ENCODE data around the gene E2F2. TPM values are rescaled to one million over a fixed set of nuclear protein-coding genes. Genes with fewer than 3 reads are reported as not detected.
"Not testable (repeated sequence)": the region's sequence is repeated elsewhere in the genome, so short reads cannot be mapped to it uniquely, and the experiment has no call there.

Gene E2F2
- total and polyA plus RNA-seq, 9 donors = 3.5 to 6.2 (median 5.0) TPM

- peaks cover 51% of the 10 kb centered on the region for H3K4me1 ChIP-seq (ENCODE audit: control insufficient read depth, insufficient read depth, low read length)
- DNase-seq = no peak
- no peak overlapping the region for H3K4me3 ChIP-seq (ENCODE audit: low read length)
- no peaks in the 10 kb centered on the region for H3K9me3 ChIP-seq (replicated peaks; ENCODE audit: control insufficient read depth, low read depth, low read length)
- peaks cover 14% of the 10 kb centered on the region for H3K36me3 ChIP-seq (ENCODE audit: control insufficient read depth, insufficient read depth, low read length)
- no peaks in the 10 kb centered on the region for H3K27me3 ChIP-seq (ENCODE audit: control insufficient read depth, insufficient read depth, low read length)
- no CpG with 5 or more reads among the region's 3 CpGs for WGBS (ENCODE audit: insufficient coverage)
- H3K27ac ChIP-seq (ENCODE audit: low read length) = peak overlapping the region; percentile 77
These were observed 6.9 kb downstream of the E2F2 start for GRCh38 chr1:23524163-23524562.

- H3K9me3 ChIP-seq (replicated peaks; ENCODE audit: control insufficient read depth, low read depth, low read length) = no peaks in the 10 kb centered on the region
- H3K4me1 ChIP-seq (ENCODE audit: control insufficient read depth, insufficient read depth, low read length) = peaks cover 33% of the 10 kb centered on the region
- no peaks in the 10 kb centered on the region for H3K27me3 ChIP-seq (ENCODE audit: control insufficient read depth, insufficient read depth, low read length)
- no peak for DNase-seq
- WGBS (ENCODE audit: insufficient coverage) = 91% methylated on average over 6 of the region's 7 CpGs
- peaks cover 21% of the 10 kb centered on the region for H3K36me3 ChIP-seq (ENCODE audit: control insufficient read depth, insufficient read depth, low read length)
- no peak overlapping the region for H3K27ac ChIP-seq (ENCODE audit: low read length)
- no peak overlapping the region for H3K4me3 ChIP-seq (ENCODE audit: low read length)
These were observed 8.6 kb downstream of the E2F2 start for GRCh38 chr1:23522244-23522982.

GRCh38 chr1:23521588-23521987 lies 9.4 kb downstream of the E2F2 start:
- WGBS (ENCODE audit: insufficient coverage) = 89% methylated on average over 15 of the region's 16 CpGs
- Histone ChIP-seq H3K27ac (ENCODE audit: low read length) (no peak overlapping the region), H3K4me3 (ENCODE audit: low read length) (no peak overlapping the region), H3K27me3 (ENCODE audit: control insufficient read depth, insufficient read depth, low read length) (no peaks in the 10 kb centered on the region), H3K4me1 (ENCODE audit: control insufficient read depth, insufficient read depth, low read length) (peaks cover 25% of the 10 kb centered on the region), H3K36me3 (ENCODE audit: control insufficient read depth, insufficient read depth, low read length) (peaks cover 24% of the 10 kb centered on the region), H3K9me3 (replicated peaks; ENCODE audit: control insufficient read depth, low read depth, low read length) (no peaks in the 10 kb centered on the region)
- no peak for DNase-seq

DNA sequence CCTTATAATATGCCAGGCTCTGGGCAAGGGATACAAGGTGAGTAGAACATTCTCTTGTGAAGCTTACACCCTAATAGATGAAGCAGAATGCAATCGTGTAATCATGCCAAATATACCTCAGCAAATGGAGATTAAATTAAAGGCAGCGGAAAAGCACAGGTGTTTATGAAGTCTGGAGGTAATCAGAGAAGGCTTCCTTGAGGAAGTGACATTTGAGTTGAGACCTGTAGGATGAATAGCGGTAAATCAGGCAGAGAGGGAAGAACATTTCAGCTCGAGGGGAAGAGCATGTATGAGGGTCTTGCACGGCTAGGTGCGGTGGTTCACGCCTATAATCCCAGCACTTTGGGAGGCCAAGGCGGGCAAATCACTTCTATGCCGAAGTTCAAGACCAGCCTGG lies 13.5 kb downstream of the E2F2 start:
- H3K4me1 ChIP-seq (ENCODE audit: control insufficient read depth, insufficient read depth, low read length) = no peaks in the 10 kb centered on the region
- H3K36me3 ChIP-seq (ENCODE audit: control insufficient read depth, insufficient read depth, low read length) = peaks cover 44% of the 10 kb centered on the region
- no peaks in the 10 kb centered on the region for H3K27me3 ChIP-seq (ENCODE audit: control insufficient read depth, insufficient read depth, low read length)
- H3K27ac ChIP-seq (ENCODE audit: low read length) = no peak overlapping the region
- DNase-seq = no peak
- H3K4me3 ChIP-seq (ENCODE audit: low read length) = no peak overlapping the region
- H3K9me3 ChIP-seq (replicated peaks; ENCODE audit: control insufficient read depth, low read depth, low read length) = no peaks in the 10 kb centered on the region
- 88% methylated on average over 8 of the region's 9 CpGs for WGBS (ENCODE audit: insufficient coverage)

GRCh38 chr1:23515905-23516304 lies 15.1 kb downstream of the E2F2 start:
- whole genome bisulfite sequencing (ENCODE audit: insufficient coverage) = no CpG with 5 or more reads among the region's 4 CpGs
- Histone ChIP-seq H3K27me3 (ENCODE audit: control insufficient read depth, insufficient read depth, low read length) (no peaks in the 10 kb centered on the region), H3K36me3 (ENCODE audit: control insufficient read depth, insufficient read depth, low read length) (peaks cover 37% of the 10 kb centered on the region), H3K4me1 (ENCODE audit: control insufficient read depth, insufficient read depth, low read length) (no peaks in the 10 kb centered on the region), H3K4me3 (ENCODE audit: low read length) (no peak overlapping the region), H3K9me3 (replicated peaks; ENCODE audit: control insufficient read depth, low read depth, low read length) (no peaks in the 10 kb centered on the region), H3K27ac (ENCODE audit: low read length) (no peak overlapping the region)
- DNase-seq = no peak

DNA sequence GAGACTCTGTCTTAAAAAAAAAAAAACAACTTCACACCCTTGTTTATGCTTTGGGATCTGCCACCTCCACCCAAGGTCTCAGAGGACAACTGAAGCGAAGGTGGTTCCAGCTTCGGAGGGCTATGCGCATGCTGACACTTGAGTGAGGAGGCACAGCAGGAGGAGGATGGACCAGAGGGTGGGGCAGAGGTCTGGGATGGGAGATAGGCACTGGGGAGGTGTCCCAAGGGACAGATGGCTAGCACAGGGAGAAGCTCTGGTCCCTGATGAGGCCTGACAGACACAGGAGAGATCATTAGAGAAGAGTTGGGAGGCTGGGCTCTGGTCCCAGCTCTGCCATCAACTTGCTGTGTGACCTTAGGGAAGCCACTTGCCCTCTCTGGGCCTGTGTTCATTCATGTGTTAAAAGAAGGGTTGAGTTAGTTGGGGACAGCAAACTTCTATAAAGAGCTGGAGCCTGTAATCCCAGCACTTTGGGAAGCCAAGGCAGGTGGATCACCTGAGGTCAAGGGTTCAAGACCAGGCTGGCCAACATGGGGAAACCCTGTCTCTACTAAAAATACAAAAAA lies 16.8 kb downstream of the E2F2 start:
- Histone ChIP-seq H3K4me3 (ENCODE audit: low read length) (no peak overlapping the region), H3K36me3 (ENCODE audit: control insufficient read depth, insufficient read depth, low read length) (peaks cover 43% of the 10 kb centered on the region), H3K4me1 (ENCODE audit: control insufficient read depth, insufficient read depth, low read length) (no peaks in the 10 kb centered on the region), H3K27ac (ENCODE audit: low read length) (no peak overlapping the region), H3K27me3 (ENCODE audit: control insufficient read depth, insufficient read depth, low read length) (no peaks in the 10 kb centered on the region), H3K9me3 (replicated peaks; ENCODE audit: control insufficient read depth, low read depth, low read length) (no peaks in the 10 kb centered on the region)
- DNase-seq = no peak
- WGBS (ENCODE audit: insufficient coverage) = 100% methylated on average over 2 of the region's 3 CpGs

DNA sequence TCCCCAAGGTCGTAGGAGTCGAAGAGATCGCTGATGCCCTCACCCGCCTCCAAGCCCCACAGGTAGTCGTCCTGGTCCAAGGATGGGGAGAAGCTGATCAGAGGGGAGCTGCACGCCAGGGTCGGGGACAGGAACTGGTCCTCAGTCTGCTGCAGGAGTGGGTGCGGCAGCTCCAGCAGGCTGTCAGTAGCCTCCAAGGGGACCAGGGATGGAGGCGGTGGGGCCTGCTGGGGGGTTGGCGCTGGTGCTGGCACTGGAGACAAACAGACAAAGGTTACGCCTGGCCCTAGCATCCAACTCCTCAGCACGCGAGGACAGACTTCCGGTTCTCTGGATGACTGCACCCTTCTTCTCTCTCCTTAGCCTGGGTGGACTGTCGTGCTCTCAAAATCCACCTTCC lies 21.1 kb downstream of the E2F2 start:
- DNase-seq = no peak
- peaks cover 22% of the 10 kb centered on the region for H3K36me3 ChIP-seq (ENCODE audit: control insufficient read depth, insufficient read depth, low read length)
- peaks cover 5% of the 10 kb centered on the region for H3K4me1 ChIP-seq (ENCODE audit: control insufficient read depth, insufficient read depth, low read length)
- H3K4me3 ChIP-seq (ENCODE audit: low read length) = no peak overlapping the region
- no peaks in the 10 kb centered on the region for H3K9me3 ChIP-seq (replicated peaks; ENCODE audit: control insufficient read depth, low read depth, low read length)
- 92% methylated on average over 14 of the region's 15 CpGs for WGBS (ENCODE audit: insufficient coverage)
- no peak overlapping the region for H3K27ac ChIP-seq (ENCODE audit: low read length)
- H3K27me3 ChIP-seq (ENCODE audit: control insufficient read depth, insufficient read depth, low read length) = no peaks in the 10 kb centered on the region

- DNase-seq = no peak
- H3K4me1 ChIP-seq (ENCODE audit: control insufficient read depth, insufficient read depth, low read length) = peaks cover 5% of the 10 kb centered on the region
- peaks cover 18% of the 10 kb centered on the region for H3K36me3 ChIP-seq (ENCODE audit: control insufficient read depth, insufficient read depth, low read length)
- H3K27me3 ChIP-seq (ENCODE audit: control insufficient read depth, insufficient read depth, low read length) = no peaks in the 10 kb centered on the region
- 81% methylated on average over 9 of the region's 13 CpGs for whole genome bisulfite sequencing (ENCODE audit: insufficient coverage)
- H3K9me3 ChIP-seq (replicated peaks; ENCODE audit: control insufficient read depth, low read depth, low read length) = no peaks in the 10 kb centered on the region
- H3K4me3 ChIP-seq (ENCODE audit: low read length) = no peak overlapping the region
- H3K27ac ChIP-seq (ENCODE audit: low read length) = no peak overlapping the region
These were observed 24.5 kb downstream of the E2F2 start for GRCh38 chr1:23506376-23507107.

DNA sequence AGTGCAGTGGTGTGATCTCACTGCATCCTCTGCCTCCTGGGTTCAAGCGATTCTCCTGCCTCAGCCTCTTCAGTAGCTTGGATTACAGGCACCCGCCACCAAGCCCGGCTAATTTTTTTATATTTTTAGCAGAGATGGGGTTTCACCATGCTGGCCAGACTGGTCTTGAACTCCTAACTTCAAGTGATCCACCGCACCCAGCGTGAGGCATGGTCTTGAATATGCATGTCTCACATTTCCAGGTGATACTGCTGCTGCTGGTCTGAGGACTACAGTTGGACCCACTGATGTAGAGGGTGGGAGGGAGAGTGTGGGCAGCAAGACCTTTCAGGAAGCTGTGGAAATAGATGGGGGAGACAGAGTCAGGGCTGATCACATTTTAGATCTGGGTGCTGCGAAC lies 25.2 kb downstream of the E2F2 start:
- WGBS (ENCODE audit: insufficient coverage) = 97% methylated on average over 6 of the region's 6 CpGs
- Histone ChIP-seq H3K27ac (ENCODE audit: low read length) (no peak overlapping the region), H3K9me3 (replicated peaks; ENCODE audit: control insufficient read depth, low read depth, low read length) (no peaks in the 10 kb centered on the region), H3K4me3 (ENCODE audit: low read length) (no peak overlapping the region), H3K36me3 (ENCODE audit: control insufficient read depth, insufficient read depth, low read length) (peaks cover 18% of the 10 kb centered on the region), H3K27me3 (ENCODE audit: control insufficient read depth, insufficient read depth, low read length) (no peaks in the 10 kb centered on the region), H3K4me1 (ENCODE audit: control insufficient read depth, insufficient read depth, low read length) (peaks cover 5% of the 10 kb centered on the region)
- no peak for DNase-seq

DNA sequence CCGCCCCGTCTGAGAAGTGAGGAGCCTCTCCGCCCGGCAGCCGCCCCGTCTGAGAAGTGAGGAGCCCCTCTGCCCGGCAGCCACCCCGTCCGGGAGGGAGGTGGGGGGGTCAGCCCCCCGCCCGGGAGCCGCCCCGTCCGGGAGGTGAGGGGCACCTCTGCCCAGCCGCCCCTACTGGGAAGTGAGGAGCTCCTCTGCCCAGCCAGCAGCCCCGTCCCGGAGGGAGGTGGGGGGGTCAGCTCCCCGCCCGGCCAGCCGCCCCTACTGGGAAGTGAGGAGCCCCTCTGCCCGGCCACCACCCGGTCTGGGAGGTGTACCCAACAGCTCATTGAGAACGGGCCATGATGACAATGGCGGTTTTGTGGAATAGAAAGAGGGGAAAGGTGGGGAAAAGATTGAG lies 26.9 kb downstream of the E2F2 start:
- H3K36me3 ChIP-seq (ENCODE audit: control insufficient read depth, insufficient read depth, low read length); H3K4me3 ChIP-seq (ENCODE audit: low read length); H3K9me3 ChIP-seq (replicated peaks; ENCODE audit: control insufficient read depth, low read depth, low read length); H3K4me1 ChIP-seq (ENCODE audit: control insufficient read depth, insufficient read depth, low read length); H3K27me3 ChIP-seq (ENCODE audit: control insufficient read depth, insufficient read depth, low read length); H3K27ac ChIP-seq (ENCODE audit: low read length); DNase-seq: not testable (repeated sequence)
- no CpG with 5 or more reads among the region's 24 CpGs for WGBS (ENCODE audit: insufficient coverage)

All from muscle of leg (tissue), 11 donors.